Ishikawa (cell line): ENCODE measurements around the gene ABCF3.

Experiments
- CEBPB ChIP-seq: IDR thresholded peaks from 2 replicates; pipeline ENCODE4 v1.6.1; 2012
- CREB1 ChIP-seq: IDR thresholded peaks from 2 replicates; pipeline ENCODE4 v1.6.1; 2012; ENCODE audit warnings: low read depth
- EGR1 ChIP-seq: IDR thresholded peaks from 2 replicates; pipeline ENCODE4 v1.6.1; 2012
- EP300 ChIP-seq: IDR thresholded peaks from 2 replicates; pipeline ENCODE4 v1.6.1; 2012; ENCODE audit warnings: borderline replicate concordance
- FOXM1 ChIP-seq: IDR thresholded peaks from 2 replicates; pipeline ENCODE4 v1.6.1; 2012; ENCODE audit warnings: low read depth, borderline replicate concordance
- NFIC ChIP-seq: IDR thresholded peaks from 2 replicates; pipeline ENCODE4 v1.6.1; 2012
- RAD21 ChIP-seq: IDR thresholded peaks from 2 replicates; pipeline ENCODE4 v1.6.1; 2012; ENCODE audit warnings: low read depth
- TAF1 ChIP-seq: IDR thresholded peaks from 2 replicates; pipeline ENCODE4 v1.6.1; 2012; ENCODE audit warnings: low read depth, mild to moderate bottlenecking
- TCF12 ChIP-seq: IDR thresholded peaks from 2 replicates; pipeline ENCODE4 v1.6.1; 2012; ENCODE audit warnings: low read depth
- TEAD4 ChIP-seq: IDR thresholded peaks from 2 replicates; pipeline ENCODE4 v1.6.1; 2012
- YY1 ChIP-seq: IDR thresholded peaks from 2 replicates; pipeline ENCODE4 v1.6.1; 2012; ENCODE audit warnings: low read depth
- ZBTB7A ChIP-seq: IDR thresholded peaks from 2 replicates; pipeline ENCODE4 v1.6.1; 2012; ENCODE audit warnings: low read depth
- TF ChIP-seq, protein P1 (sequence below): IDR thresholded peaks from 2 replicates; pipeline ENCODE4 v1.6.1; 2012
- TF ChIP-seq, protein P2 (sequence below): IDR thresholded peaks from 2 replicates; pipeline ENCODE4 v1.6.1; 2012; ENCODE audit warnings: low read depth, mild to moderate bottlenecking
- TF ChIP-seq, protein P3 (sequence below): IDR thresholded peaks from 2 replicates; pipeline ENCODE4 v1.6.1; 2012

ABCF3 gene

GRCh38 chr3:184172681-184173373 is 13.2 kb upstream of the ABCF3 start:
- TF ChIP-seq, protein P1, sequence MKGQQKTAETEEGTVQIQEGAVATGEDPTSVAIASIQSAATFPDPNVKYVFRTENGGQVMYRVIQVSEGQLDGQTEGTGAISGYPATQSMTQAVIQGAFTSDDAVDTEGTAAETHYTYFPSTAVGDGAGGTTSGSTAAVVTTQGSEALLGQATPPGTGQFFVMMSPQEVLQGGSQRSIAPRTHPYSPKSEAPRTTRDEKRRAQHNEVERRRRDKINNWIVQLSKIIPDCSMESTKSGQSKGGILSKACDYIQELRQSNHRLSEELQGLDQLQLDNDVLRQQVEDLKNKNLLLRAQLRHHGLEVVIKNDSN, result no peak
- TF ChIP-seq, protein P2, sequence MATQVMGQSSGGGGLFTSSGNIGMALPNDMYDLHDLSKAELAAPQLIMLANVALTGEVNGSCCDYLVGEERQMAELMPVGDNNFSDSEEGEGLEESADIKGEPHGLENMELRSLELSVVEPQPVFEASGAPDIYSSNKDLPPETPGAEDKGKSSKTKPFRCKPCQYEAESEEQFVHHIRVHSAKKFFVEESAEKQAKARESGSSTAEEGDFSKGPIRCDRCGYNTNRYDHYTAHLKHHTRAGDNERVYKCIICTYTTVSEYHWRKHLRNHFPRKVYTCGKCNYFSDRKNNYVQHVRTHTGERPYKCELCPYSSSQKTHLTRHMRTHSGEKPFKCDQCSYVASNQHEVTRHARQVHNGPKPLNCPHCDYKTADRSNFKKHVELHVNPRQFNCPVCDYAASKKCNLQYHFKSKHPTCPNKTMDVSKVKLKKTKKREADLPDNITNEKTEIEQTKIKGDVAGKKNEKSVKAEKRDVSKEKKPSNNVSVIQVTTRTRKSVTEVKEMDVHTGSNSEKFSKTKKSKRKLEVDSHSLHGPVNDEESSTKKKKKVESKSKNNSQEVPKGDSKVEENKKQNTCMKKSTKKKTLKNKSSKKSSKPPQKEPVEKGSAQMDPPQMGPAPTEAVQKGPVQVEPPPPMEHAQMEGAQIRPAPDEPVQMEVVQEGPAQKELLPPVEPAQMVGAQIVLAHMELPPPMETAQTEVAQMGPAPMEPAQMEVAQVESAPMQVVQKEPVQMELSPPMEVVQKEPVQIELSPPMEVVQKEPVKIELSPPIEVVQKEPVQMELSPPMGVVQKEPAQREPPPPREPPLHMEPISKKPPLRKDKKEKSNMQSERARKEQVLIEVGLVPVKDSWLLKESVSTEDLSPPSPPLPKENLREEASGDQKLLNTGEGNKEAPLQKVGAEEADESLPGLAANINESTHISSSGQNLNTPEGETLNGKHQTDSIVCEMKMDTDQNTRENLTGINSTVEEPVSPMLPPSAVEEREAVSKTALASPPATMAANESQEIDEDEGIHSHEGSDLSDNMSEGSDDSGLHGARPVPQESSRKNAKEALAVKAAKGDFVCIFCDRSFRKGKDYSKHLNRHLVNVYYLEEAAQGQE, result no peak
- TF ChIP-seq TCF12, result no peak
- TF ChIP-seq CEBPB, result no peak
- TF ChIP-seq TEAD4, result no peak
- no peak for TF ChIP-seq TAF1
- no peak for TF ChIP-seq YY1
- no peak for TF ChIP-seq NFIC
- TF ChIP-seq, protein P3, sequence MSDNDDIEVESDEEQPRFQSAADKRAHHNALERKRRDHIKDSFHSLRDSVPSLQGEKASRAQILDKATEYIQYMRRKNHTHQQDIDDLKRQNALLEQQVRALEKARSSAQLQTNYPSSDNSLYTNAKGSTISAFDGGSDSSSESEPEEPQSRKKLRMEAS, result no peak
- no peak for TF ChIP-seq ZBTB7A
- no peak for TF ChIP-seq FOXM1
- TF ChIP-seq EP300, result no peak
- no peak for TF ChIP-seq EGR1
- TF ChIP-seq CREB1, result no peak

- TF ChIP-seq TCF12 (no peak), RAD21 (no peak), ZBTB7A (no peak), NFIC (no peak), CREB1 (no peak), EGR1 (no peak), YY1 (no peak), FOXM1 (no peak), TAF1 (no peak), CEBPB (no peak)
- TF ChIP-seq, protein P1, result no peak
- TF ChIP-seq, protein P3, result no peak
Measured at GRCh38 chr3:184173374-184173722, 12.7 kb upstream of the ABCF3 start.

DNA sequence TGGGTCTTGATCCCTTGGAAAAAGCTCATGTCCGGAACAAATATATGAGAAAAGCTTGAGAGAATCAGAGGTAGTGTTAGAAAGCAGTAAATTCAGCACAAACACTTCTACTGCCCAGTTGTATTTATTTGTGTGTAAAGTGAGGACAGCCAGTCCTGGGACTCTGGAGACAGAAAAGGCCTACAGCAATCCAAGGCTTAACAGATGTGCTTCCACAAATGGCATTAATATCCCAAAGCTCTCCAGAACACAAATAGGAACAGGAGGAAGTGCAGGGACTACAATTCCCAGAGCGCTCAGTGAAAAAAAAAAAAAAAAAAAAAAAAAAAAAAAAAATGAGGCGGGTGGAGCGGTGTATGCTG is 11.7 kb upstream of the ABCF3 start:
- no peak for TF ChIP-seq EP300
- TF ChIP-seq, protein P1, result no peak
- no peak for TF ChIP-seq YY1

DNA sequence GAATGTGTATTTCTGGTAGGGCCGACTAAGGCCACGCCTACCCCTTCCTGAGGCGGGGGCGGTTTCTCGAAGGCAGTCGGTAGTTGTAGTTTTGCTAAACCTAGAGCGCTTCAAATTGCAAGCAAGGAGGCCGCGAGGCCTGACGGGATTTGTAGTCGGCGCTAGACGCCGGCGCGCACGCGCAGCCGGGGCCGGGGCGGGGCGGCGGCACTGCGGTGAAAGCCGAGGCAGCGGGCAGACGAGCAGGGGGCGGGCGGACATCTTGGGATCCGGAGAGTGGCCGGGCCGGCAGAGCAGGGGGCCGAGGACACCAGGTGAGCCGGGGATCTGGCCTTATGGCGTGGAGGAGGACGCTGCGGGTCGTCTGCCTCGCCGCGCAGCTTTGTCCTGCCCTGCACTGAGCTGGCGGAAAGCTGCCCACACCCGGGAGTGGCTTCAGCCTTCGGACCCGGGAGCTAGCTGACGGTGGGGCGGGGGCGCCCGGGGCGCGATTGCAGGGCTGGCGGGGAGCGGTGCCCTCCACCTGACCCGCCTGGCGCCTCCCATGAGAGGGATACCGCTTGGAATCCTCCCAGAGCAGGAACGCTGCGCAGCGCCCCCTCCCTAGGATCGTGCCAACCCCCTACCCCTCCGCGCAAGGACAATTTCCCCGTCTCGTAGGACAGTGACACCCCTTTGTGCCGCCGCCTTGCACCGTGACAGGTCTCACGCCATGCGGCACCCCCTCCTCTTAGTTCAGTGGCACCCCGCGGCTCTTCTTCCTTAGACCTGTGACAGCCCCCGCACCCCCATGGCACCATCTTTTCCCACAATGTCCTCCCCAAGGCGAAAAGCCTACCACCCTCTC is 11.1 kb upstream of the ABCF3 start, which contains the start of gene AP2M1:
AP2M1 (plus strand) TSS at position 210 of the 847 bp plus-strand sequence. CDS start 2,139 bp downstream, outside the sequence.
- TF ChIP-seq TAF1 (peak; percentile 91), EP300 (peak; percentile 40), FOXM1 (no peak), TEAD4 (peak; percentile 84), RAD21 (no peak), TCF12 (peak; percentile 59), CREB1 (peak; percentile 71), YY1 (peak; percentile 89), CEBPB (no peak), EGR1 (peak; percentile 100), ZBTB7A (peak; percentile 92), NFIC (peak; percentile 48)
- TF ChIP-seq, protein P1, result peak; percentile 24; the same call in 1 of the 2 replicates
- TF ChIP-seq, protein P3, result peak; percentile 47; the same call in 1 of the 2 replicates
- TF ChIP-seq, protein P2, result no peak; the same call in 1 of the 2 replicates
